Measurements from ENCODE around the gene ANKRD53.

Gene ANKRD53

DNA sequence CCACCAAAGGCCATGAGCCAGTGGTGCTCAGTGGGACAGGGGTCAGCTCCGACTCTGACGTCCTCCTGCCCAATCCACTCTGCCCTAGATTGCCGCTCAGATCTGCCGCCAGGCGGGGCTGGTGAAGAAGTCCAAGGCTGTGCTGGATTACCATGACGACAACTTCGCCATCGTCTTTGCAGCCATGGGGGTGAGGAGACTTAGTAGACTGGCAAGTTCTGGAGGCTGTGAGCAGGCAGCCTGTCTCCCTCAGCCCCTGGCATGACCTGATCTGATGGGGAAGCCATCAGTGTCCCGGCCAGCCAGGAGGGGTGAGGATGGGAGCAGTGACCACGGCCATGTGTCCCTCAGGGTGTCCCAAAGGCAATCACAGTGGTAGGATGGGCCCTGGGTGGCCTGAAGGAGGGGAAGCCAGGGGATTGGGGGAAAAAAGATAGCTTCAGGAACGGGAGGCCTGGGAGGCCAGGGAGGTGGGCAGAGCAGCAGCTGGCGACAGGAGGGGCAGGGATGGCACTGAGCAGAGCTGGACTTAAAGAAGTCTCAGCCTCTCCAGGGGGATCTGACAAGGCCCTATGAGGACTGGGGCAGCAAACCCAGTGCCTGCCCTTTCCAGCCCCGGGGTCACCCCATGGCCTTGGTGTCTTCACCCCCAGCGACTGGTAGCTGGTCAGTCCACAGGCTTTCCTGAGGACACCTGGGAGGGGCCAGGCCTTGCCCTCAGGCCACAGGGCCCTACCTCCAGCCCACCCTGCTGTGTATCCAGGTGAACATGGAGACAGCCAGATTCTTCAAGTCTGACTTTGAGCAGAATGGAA lies 17.4 kb upstream of the ANKRD53 start:
- Histone ChIP-seq H2AFZ (ENCODE audit: low read length) (no peak overlapping the region), H3K27me3 (ENCODE audit: insufficient read depth, low read length, poor library complexity, severe bottlenecking) (no peaks in the 10 kb centered on the region), H4K20me1 (ENCODE audit: insufficient read depth, low read length, poor library complexity, severe bottlenecking) (no peaks in the 10 kb centered on the region), H3K9me2 (replicated peaks; ENCODE audit: low read depth, low read length) (no peaks in the 10 kb centered on the region), H3K4me3 (ENCODE audit: low read length, poor library complexity, severe bottlenecking) (no peak overlapping the region), H3K4me1 (ENCODE audit: insufficient read depth, low read length, poor library complexity, severe bottlenecking) (peaks cover 22% of the 10 kb centered on the region), H3K9ac (ENCODE audit: low read depth, low read length, poor library complexity, severe bottlenecking) (no peak overlapping the region), H3K4me2 (ENCODE audit: low read depth, low read length, poor library complexity, severe bottlenecking) (no peak overlapping the region), H3F3A (ENCODE audit: low read depth) (no peaks in the 10 kb centered on the region), H3K9me3 (ENCODE audit: insufficient read depth, low read depth, low read length) (no peaks in the 10 kb centered on the region), H3K36me3 (ENCODE audit: insufficient read depth, low read length) (no peaks in the 10 kb centered on the region), H3K79me2 (ENCODE audit: insufficient read depth, low read length) (no peaks in the 10 kb centered on the region)
- no peak for TF ChIP-seq EZH2phosphoT487 (IDR thresholded peaks at IDR 0.05; ENCODE audit: borderline replicate concordance)
- TF ChIP-seq, protein P1, sequence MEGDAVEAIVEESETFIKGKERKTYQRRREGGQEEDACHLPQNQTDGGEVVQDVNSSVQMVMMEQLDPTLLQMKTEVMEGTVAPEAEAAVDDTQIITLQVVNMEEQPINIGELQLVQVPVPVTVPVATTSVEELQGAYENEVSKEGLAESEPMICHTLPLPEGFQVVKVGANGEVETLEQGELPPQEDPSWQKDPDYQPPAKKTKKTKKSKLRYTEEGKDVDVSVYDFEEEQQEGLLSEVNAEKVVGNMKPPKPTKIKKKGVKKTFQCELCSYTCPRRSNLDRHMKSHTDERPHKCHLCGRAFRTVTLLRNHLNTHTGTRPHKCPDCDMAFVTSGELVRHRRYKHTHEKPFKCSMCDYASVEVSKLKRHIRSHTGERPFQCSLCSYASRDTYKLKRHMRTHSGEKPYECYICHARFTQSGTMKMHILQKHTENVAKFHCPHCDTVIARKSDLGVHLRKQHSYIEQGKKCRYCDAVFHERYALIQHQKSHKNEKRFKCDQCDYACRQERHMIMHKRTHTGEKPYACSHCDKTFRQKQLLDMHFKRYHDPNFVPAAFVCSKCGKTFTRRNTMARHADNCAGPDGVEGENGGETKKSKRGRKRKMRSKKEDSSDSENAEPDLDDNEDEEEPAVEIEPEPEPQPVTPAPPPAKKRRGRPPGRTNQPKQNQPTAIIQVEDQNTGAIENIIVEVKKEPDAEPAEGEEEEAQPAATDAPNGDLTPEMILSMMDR (conservative IDR thresholded peaks at IDR 0.05; ENCODE audit: low read length): no peak

DNA sequence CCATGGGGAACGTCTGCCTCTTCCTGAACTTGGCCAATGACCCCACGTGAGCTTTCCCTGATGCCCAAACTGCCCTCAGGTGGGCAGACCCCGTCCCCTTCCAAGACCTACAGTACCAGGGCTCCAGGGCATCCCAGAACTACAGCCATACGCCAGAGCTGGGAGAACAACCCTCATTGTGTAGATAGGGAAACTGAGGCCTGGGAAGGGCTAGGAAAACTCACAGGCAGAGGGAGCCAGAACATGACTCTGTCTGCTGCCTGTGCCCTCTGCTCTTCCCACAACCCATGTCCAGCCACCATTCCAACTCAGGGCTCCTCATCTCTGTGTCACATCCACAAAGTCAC lies 16.8 kb upstream of the ANKRD53 start:
- Histone ChIP-seq H3K9me3 (ENCODE audit: insufficient read depth, low read depth, low read length) (no peaks in the 10 kb centered on the region), H3K4me1 (ENCODE audit: insufficient read depth, low read length, poor library complexity, severe bottlenecking) (peaks cover 22% of the 10 kb centered on the region), H3K9me2 (replicated peaks; ENCODE audit: low read depth, low read length) (no peaks in the 10 kb centered on the region), H3K79me2 (ENCODE audit: insufficient read depth, low read length) (no peaks in the 10 kb centered on the region), H3K36me3 (ENCODE audit: insufficient read depth, low read length) (no peaks in the 10 kb centered on the region), H3F3A (ENCODE audit: low read depth) (no peaks in the 10 kb centered on the region), H3K9ac (ENCODE audit: low read depth, low read length, poor library complexity, severe bottlenecking) (no peak overlapping the region), H4K20me1 (ENCODE audit: insufficient read depth, low read length, poor library complexity, severe bottlenecking) (no peaks in the 10 kb centered on the region), H3K4me3 (ENCODE audit: low read length, poor library complexity, severe bottlenecking) (no peak overlapping the region), H3K27me3 (ENCODE audit: insufficient read depth, low read length, poor library complexity, severe bottlenecking) (no peaks in the 10 kb centered on the region), H2AFZ (ENCODE audit: low read length) (no peak overlapping the region), H3K4me2 (ENCODE audit: low read depth, low read length, poor library complexity, severe bottlenecking) (no peak overlapping the region)
- TF ChIP-seq, protein P1 (conservative IDR thresholded peaks at IDR 0.05; ENCODE audit: low read length): no peak
- no peak for TF ChIP-seq EZH2phosphoT487 (IDR thresholded peaks at IDR 0.05; ENCODE audit: borderline replicate concordance)

DNA sequence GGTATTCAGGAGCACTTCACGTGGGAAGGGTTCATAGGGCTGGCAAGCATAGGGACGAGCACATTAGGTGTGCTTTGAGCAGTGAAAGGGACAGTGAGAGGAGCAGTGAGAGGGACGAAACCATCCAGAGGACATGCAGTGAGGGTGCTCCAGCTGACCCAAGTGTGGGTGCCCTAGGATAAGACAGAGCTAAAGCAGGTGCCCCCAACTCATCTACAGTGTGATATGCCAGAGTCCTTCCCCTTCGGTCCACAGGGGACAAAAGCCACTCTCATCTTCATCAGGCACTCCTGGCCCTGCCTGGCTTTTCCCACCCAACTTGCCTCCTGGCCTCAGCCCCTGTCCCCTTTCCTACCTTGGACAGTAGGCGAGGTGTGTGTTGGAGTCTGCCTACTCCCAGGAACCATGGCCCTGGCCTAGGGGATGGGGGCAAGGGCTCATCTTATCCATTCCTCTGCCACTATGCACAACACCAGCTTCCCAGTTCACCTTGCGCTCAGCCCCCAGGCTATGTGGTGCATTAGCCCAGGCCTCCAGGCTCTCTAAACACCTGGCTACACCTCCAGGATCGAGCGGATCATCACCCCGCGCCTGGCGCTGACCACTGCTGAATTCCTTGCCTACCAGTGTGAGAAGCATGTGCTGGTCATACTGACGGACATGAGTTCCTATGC lies 16.1 kb upstream of the ANKRD53 start:
- TF ChIP-seq EZH2phosphoT487 (IDR thresholded peaks at IDR 0.05; ENCODE audit: borderline replicate concordance): no peak
- TF ChIP-seq, protein P1 (conservative IDR thresholded peaks at IDR 0.05; ENCODE audit: low read length): no peak
- Histone ChIP-seq H3K4me3 (ENCODE audit: low read length, poor library complexity, severe bottlenecking) (no peak overlapping the region), H3K36me3 (ENCODE audit: insufficient read depth, low read length) (no peaks in the 10 kb centered on the region), H3K9me3 (ENCODE audit: insufficient read depth, low read depth, low read length) (no peaks in the 10 kb centered on the region), H3K4me2 (ENCODE audit: low read depth, low read length, poor library complexity, severe bottlenecking) (no peak overlapping the region), H3F3A (ENCODE audit: low read depth) (no peaks in the 10 kb centered on the region), H4K20me1 (ENCODE audit: insufficient read depth, low read length, poor library complexity, severe bottlenecking) (no peaks in the 10 kb centered on the region), H3K79me2 (ENCODE audit: insufficient read depth, low read length) (no peaks in the 10 kb centered on the region), H2AFZ (ENCODE audit: low read length) (no peak overlapping the region), H3K9ac (ENCODE audit: low read depth, low read length, poor library complexity, severe bottlenecking) (no peak overlapping the region), H3K4me1 (ENCODE audit: insufficient read depth, low read length, poor library complexity, severe bottlenecking) (peaks cover 20% of the 10 kb centered on the region), H3K27me3 (ENCODE audit: insufficient read depth, low read length, poor library complexity, severe bottlenecking) (no peaks in the 10 kb centered on the region), H3K9me2 (replicated peaks; ENCODE audit: low read depth, low read length) (no peaks in the 10 kb centered on the region)

Measured in Loucy (cell line).